Mucosa of rectum (tissue), 2 donors: ENCODE results near the gene ENPP3.
A peak's percentile ranks its signal among the peaks of the same experiment; 100 is the strongest.

Experiments
- H3K27ac ChIP-seq, 2 donors: one replicate each; pipeline ENCODE4 v1.7.0; 2013; ENCODE audit warnings: inconsistent platforms in 2 of 2, low read depth in 2 of 2, low read length in 2 of 2
- H3K27me3 ChIP-seq, 2 donors: one replicate each; pipeline ENCODE4 v1.7.0; 2013; ENCODE audit warnings: low read length in 2 of 2; ENCODE audit not compliant: control insufficient read depth in 2 of 2, insufficient read depth in 2 of 2
- H3K36me3 ChIP-seq, 2 donors: one replicate each; pipeline ENCODE4 v1.7.0; 2013; ENCODE audit warnings: low read length in 2 of 2; ENCODE audit not compliant: control insufficient read depth in 2 of 2, insufficient read depth in 2 of 2
- H3K4me1 ChIP-seq, 2 donors: one replicate each; pipeline ENCODE4 v1.7.0; 2013; ENCODE audit warnings: low read length in 2 of 2, mild to moderate bottlenecking in 1 of 2; ENCODE audit not compliant: control insufficient read depth in 2 of 2, insufficient read depth in 2 of 2
- H3K4me3 ChIP-seq, 2 donors: one replicate each; pipeline ENCODE4 v1.7.0; 2013; ENCODE audit warnings: low read length in 2 of 2
- H3K9ac ChIP-seq, 2 donors: one replicate each; pipeline ENCODE4 v1.7.0; 2013; ENCODE audit warnings: low read length in 2 of 2, low read depth in 1 of 2, mild to moderate bottlenecking in 1 of 2
- H3K9me3 ChIP-seq, 2 donors: one replicate each; pipeline ENCODE4 v1.7.0; 2013; ENCODE audit warnings: low read length in 2 of 2; ENCODE audit not compliant: control insufficient read depth in 2 of 2
- donor health status: healthy.
- donor health status: Normal muscosa, but diverticular disease.

ENPP3 gene

DNA sequence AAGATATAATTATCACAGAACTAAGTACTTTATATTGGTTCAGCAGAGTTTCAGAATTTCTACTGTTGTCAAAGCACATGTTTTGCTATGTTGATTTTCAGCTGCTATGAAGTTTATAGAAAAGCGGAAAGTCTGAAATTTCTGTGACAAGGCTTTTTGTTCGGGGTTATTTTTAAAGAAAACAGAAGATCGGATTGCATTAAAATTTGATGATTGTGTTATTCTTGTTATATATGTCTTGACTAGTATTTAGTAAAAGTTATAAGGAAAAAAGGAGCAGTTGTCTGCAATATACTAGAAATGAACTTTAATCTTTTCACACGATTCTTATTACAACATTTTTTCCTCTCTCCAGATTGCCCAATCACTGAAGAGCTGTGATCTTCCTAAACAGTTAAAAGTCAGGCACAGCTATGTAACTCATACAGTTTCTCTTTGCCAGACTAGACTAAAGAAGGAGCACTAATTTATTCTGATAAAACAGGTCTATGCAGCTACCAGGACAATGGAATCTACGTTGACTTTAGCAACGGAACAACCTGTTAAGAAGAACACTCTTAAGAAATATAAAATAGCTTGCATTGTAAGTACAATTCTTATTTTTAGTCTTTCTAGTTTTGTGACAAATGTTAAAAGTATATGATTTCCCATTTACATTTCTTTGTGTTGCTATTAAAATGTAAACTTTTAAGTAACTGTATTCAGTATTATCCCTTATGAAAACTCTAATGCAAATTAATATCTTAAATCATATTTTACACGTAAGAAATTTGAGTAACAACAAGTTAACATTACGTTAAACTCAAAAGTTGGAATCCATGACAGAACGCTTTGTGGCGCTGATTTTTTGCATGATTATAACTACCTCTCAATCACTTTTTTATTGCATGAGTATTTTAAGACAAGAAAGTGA is at the start of gene ENPP3:
ENPP3 (plus strand) TSS at position 423 of the 913 bp plus-strand sequence; CDS start at position 506, 83 bp downstream.
- H3K36me3 ChIP-seq: no peaks in the 10 kb centered on the region
- H3K9ac ChIP-seq: peak within 1 kb of the TSS in 1 of 2 donors; percentile 30
- H3K4me1 ChIP-seq: peaks cover 0 to 4% of the 10 kb centered on the region in 2 donors
- no peak within 1 kb of the TSS for H3K27ac ChIP-seq
- H3K4me3 ChIP-seq: peak within 1 kb of the TSS; percentile 30 to 51
- H3K27me3 ChIP-seq: no peaks in the 10 kb centered on the region
- no peaks in the 10 kb centered on the region for H3K9me3 ChIP-seq

DNA sequence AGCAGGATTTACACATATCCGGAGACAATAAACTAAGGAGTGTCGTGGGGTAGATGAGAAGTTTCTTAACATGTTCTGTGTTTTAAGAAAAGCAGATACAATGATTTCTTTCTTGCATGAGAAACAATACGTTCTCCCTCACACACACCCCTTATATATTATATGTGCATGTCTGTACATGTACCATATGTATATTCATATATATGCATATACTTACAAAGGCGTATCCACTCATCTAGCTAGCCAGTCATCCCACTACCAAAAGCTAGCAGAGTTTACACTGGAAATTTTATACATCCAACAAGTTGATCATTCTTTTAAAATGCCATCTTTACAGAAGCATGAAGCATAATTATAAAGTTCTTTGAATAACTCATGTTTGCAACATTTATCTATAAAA is 49.2 kb upstream of the ENPP3 start:
- Histone ChIP-seq H3K9ac (no peak overlapping the region), H3K36me3 (peaks cover 76 to 77% of the 10 kb centered on the region in 2 donors), H3K4me1 (no peaks in the 10 kb centered on the region), H3K27ac (no peak overlapping the region), H3K4me3 (no peak overlapping the region), H3K9me3 (no peaks in the 10 kb centered on the region), H3K27me3 (no peaks in the 10 kb centered on the region)

- H3K36me3 ChIP-seq: peaks cover 76 to 77% of the 10 kb centered on the region in 2 donors
- no peak overlapping the region for H3K9ac ChIP-seq
- H3K27ac ChIP-seq: no peak overlapping the region
- H3K4me3 ChIP-seq: no peak overlapping the region
- H3K4me1 ChIP-seq: no peaks in the 10 kb centered on the region
- no peaks in the 10 kb centered on the region for H3K9me3 ChIP-seq
- no peaks in the 10 kb centered on the region for H3K27me3 ChIP-seq
These were observed 48.5 kb upstream of the ENPP3 start for GRCh38 chr6:131588643-131589042.

DNA sequence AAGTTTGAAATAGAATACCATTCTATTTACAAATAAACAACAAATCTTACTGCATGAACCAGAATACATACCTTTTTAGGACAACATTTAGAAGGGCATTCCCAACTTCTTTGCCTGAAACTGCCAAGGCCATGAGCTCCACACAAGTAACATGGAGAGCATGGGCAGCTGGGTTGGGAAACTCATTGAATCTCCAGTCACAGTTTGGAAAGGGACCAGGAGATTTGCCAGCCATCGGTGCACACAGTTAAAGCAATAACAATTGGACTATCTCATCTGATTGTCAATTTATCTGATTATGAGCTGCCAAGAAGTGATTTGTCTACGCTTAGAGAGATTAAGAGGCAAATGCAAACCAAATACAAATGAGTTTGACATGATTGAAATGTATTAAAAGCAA is 44.2 kb upstream of the ENPP3 start:
- no peaks in the 10 kb centered on the region for H3K9me3 ChIP-seq
- no peak overlapping the region for H3K27ac ChIP-seq
- no peaks in the 10 kb centered on the region for H3K27me3 ChIP-seq
- no peaks in the 10 kb centered on the region for H3K4me1 ChIP-seq
- H3K9ac ChIP-seq: no peak overlapping the region
- no peak overlapping the region for H3K4me3 ChIP-seq
- H3K36me3 ChIP-seq: peaks cover 83 to 84% of the 10 kb centered on the region in 2 donors

DNA sequence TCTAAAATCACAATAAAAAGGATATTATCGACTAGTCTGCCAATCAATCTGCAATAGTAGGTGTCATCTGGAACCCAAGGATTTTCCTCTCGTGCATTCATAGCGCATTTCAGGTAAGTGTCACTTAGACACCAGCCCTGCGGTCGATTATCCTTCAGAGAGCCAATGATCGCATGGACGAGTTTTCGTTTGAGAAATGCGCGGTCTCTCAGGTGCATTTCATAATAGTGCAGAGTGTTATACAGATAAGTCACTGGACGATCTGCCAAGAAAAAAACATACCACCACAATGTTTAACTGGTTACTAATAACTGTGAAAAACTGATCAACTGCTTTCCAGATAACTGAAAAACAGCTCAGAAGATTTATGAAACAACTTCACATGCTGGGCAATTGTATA is 43.0 kb upstream of the ENPP3 start:
- Histone ChIP-seq H3K27ac (no peak overlapping the region), H3K9me3 (no peaks in the 10 kb centered on the region), H3K36me3 (peaks cover 82 to 83% of the 10 kb centered on the region in 2 donors), H3K4me1 (no peaks in the 10 kb centered on the region), H3K4me3 (no peak overlapping the region), H3K27me3 (no peaks in the 10 kb centered on the region), H3K9ac (no peak overlapping the region)

GRCh38 chr6:131597446-131597845 is 39.7 kb upstream of the ENPP3 start:
- Histone ChIP-seq H3K27ac (no peak overlapping the region), H3K4me3 (no peak overlapping the region), H3K36me3 (peaks cover 80% of the 10 kb centered on the region in 2 donors), H3K9me3 (no peaks in the 10 kb centered on the region), H3K4me1 (no peaks in the 10 kb centered on the region), H3K9ac (no peak overlapping the region), H3K27me3 (no peaks in the 10 kb centered on the region)

GRCh38 chr6:131600716-131601115 is 36.4 kb upstream of the ENPP3 start:
- H3K27ac ChIP-seq: no peak overlapping the region
- H3K9me3 ChIP-seq: no peaks in the 10 kb centered on the region
- H3K27me3 ChIP-seq: no peaks in the 10 kb centered on the region
- H3K4me1 ChIP-seq: no peaks in the 10 kb centered on the region
- H3K36me3 ChIP-seq: peaks cover 74 to 78% of the 10 kb centered on the region in 2 donors
- no peak overlapping the region for H3K4me3 ChIP-seq
- H3K9ac ChIP-seq: no peak overlapping the region

DNA sequence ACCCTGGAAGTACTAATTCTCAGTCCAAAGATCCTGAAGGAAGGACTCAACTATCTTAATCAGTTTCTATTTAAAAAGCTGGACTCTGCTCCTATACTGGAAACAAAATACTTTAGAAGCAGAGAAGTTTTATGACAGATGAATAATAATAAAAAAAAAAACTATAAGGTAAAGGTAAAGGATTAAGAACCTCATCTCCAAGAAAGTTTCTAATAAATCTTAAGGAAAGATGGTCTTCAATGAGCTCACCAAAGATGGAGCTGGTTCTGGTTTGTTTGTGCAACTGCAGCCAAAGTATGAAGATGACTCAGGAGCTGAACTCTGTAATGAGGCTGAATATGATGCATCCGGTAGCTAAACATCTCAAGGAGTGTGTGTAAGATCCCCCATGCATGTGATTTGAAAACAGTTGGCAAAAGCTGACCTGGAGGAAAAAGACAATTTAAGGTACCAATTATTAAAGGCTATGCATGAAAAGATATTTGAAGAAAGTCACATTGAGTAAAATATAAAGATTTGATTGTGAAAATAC is 34.3 kb upstream of the ENPP3 start:
- Histone ChIP-seq H3K27ac (no peak overlapping the region), H3K27me3 (no peaks in the 10 kb centered on the region), H3K9me3 (no peaks in the 10 kb centered on the region), H3K36me3 (peaks cover 69 to 75% of the 10 kb centered on the region in 2 donors), H3K4me3 (no peak overlapping the region), H3K4me1 (no peaks in the 10 kb centered on the region), H3K9ac (no peak overlapping the region)

GRCh38 chr6:131613296-131613925 is 23.7 kb upstream of the ENPP3 start:
- no peak overlapping the region for H3K9ac ChIP-seq
- no peak overlapping the region for H3K4me3 ChIP-seq
- H3K9me3 ChIP-seq: no peaks in the 10 kb centered on the region
- H3K27ac ChIP-seq: no peak overlapping the region
- H3K4me1 ChIP-seq: no peaks in the 10 kb centered on the region
- H3K36me3 ChIP-seq: peaks cover 65 to 79% of the 10 kb centered on the region in 2 donors
- H3K27me3 ChIP-seq: no peaks in the 10 kb centered on the region

DNA sequence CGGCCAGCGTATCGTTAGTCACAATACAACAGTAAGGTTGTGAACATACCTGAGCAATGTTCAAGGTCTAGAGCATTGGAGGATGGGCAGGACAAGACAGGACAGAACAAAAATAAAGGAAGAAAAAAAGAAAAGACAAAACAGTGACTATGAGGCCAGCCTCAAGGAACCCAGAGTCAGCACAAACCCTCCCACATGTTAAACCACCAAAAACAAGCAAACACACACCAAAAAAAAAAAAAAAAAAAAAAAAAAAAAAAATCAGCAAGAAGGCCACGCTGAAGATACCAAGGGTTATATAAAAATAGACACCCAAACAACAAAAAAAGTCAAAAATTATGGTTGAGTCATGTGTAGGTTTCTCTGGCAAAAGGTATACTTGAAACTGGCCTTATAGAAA is 21.8 kb upstream of the ENPP3 start:
- Histone ChIP-seq H3K36me3 (peaks cover 72 to 83% of the 10 kb centered on the region in 2 donors), H3K27me3 (no peaks in the 10 kb centered on the region), H3K4me3 (no peak overlapping the region), H3K9ac (no peak overlapping the region), H3K27ac (no peak overlapping the region), H3K4me1 (no peaks in the 10 kb centered on the region), H3K9me3 (no peaks in the 10 kb centered on the region)
